NCI-H510A treated with DMSO at 0.1 percent for 48 hours (cell line): ENCODE data around the gene MASTL.

Source experiments
- DNase-seq: peaks from one replicate; lab custom pipeline; 2025; lab: John Stamatoyannopoulos, UW

The MASTL gene

GRCh38 chr10:27225642-27226257 is 70.6 kb downstream of the MASTL start:
- DNase-seq = no peak

- no peak for DNase-seq
Observed at GRCh38 chr10:27230022-27230421, 74.9 kb downstream of the MASTL start.

- DNase-seq = no peak
Observed at GRCh38 chr10:27235706-27236105, 80.6 kb downstream of the MASTL start.
